Measurements from ENCODE around the gene CDC42EP3.
A peak's percentile ranks its signal among the peaks of the same experiment; 100 is the strongest.

The CDC42EP3 gene

GRCh38 chr2:37683921-37684780 is 12.7 kb upstream of the CDC42EP3 start:
- DNase-seq (ENCODE audit: low read depth in 2 of 2) = no peak

DNA sequence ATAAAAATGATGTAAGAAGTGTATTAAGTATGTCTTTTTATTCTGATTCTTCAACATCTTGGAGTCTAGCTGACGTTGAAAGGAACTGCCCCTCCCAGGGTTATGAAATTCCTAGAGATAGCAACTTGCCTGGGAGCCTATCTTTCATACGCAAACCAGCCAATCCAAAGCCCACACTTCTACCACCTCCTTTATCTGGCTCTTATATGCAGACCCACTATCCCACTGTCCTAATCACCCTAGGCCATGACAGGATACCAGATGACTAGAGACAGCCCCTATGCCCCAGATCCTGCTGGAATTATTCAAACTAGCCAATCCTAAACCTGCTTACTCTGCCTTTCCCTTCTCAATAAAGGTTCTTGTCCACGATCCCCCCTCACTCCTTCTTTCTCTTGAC is 11.8 kb upstream of the CDC42EP3 start:
- DNase-seq (ENCODE audit: low read depth in 2 of 2) = no peak

- DNase-seq (ENCODE audit: low read depth in 2 of 2) = no peak
Measured at GRCh38 chr2:37682473-37682872, 11.0 kb upstream of the CDC42EP3 start.

DNA sequence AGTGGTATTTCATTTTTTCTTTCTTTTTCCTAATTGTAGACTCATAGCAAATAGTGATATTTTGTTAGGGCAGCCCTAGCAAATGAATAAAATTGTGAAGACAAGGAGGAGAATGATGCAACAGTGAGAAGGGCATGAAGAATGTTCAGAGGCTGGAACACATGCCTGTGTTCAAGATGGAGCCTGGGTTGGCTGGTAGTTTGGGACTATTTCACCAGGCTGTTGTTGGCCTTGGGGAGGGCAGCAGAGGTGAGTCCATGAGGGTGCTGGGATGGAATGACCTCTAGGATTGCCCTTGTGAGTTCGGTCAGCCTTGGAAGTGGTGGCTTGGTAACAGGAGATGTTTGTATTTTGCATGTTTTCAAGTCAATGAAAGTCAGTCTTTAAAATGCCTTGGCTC is 10.1 kb upstream of the CDC42EP3 start:
- DNase-seq (ENCODE audit: low read depth in 2 of 2) = no peak

DNA sequence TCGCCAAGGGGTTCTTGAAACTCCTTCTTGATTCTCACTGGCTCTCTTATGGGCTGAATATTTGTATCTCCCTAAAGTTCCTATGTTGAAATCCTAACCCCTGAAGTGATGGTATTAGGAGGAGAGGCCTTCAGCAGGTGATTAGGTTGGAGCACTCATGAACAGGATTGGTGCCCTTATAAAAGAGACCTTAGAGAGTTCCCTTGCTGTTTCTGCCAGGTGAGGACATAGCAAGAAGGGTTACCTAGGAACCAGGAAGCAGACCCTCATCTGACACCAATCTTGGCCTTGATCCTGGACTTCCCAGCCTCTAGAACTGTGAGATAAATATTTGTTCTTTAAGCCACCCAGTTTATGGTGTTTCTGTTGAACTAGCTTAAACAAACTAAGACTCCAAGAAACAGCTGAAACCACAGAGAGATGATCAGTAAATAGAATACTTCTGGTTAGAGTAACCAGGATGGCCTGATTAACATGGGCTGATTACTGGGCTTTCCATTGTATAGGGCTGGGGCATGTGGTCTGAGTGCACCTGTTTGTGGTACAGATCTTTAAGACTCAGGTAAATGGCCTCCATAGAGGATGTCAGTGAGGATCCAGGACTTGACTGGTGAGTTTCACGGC is 7.7 kb upstream of the CDC42EP3 start:
- DNase-seq (ENCODE audit: low read depth in 2 of 2) = no peak

DNA sequence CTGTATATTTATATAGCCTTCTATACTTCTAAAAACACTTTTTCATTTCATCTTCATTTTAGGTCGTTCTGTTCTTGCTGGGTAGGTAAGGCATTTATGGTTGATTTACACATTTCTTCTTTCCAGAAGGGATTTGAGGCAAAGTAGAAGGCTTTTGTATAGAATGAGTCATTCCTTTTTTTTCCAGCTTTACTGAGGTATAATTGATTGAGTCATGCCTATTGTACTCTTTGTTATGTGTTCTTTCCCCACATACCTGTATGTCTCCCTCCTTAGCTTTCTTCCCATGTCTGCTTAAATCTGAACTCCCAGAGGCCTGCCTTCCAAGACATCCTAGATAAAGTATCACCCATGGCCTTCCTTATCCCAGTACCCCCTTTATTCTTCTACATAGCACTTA is 4.8 kb upstream of the CDC42EP3 start:
- no peak for DNase-seq (ENCODE audit: low read depth in 2 of 2)

- DNase-seq (ENCODE audit: low read depth in 2 of 2) = no peak
Measured at GRCh38 chr2:37674946-37675345, 3.5 kb upstream of the CDC42EP3 start.

DNA sequence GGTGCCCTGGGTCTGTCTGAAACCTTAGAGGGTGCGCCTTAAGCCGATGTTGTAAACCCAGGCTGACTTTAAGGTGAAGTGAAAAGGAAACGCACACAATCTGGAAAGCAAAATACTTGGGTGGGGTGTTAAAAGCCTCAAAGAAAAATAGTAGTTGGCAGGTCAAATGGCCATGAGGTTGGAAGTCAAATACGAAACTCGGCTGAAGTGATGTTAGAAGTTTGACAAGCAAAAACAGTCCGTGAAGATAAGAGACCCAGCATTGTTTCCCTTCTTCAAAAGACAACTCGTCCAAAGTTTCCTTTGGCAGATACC is 1.4 kb upstream of the CDC42EP3 start:
- no peak for DNase-seq (ENCODE audit: low read depth in 2 of 2)

- peak in 1 of 2 donors; percentile 62 for DNase-seq (ENCODE audit: low read depth in 2 of 2)
Measured at GRCh38 chr2:37672104-37672869, 845 bp upstream of the CDC42EP3 start.

GRCh38 chr2:37671816-37672103 is 318 bp upstream of the CDC42EP3 start:
- no peak for DNase-seq (ENCODE audit: low read depth in 2 of 2)

GRCh38 chr2:37670378-37671008 is 949 bp downstream of the CDC42EP3 start:
- no peak for DNase-seq (ENCODE audit: low read depth in 2 of 2)

DNA sequence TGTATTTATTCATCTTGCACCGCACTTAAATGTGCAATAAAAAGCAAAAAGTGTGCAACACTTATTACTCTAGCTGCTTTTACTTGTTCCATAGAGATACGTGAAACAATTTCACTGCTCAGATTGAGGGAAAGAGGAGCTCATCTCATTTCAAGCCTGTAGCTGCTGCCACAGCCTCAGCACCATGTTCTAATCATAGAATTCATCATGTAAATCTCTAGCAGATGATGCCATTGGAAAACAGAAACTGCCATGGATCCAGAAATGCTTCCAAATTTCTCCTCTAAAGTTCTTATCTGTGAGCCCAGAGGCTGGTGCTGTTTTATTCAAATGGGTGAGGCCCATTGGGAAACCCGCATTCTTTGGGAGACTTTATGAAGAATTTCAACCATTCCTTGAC is 2.0 kb downstream of the CDC42EP3 start:
- no peak for DNase-seq (ENCODE audit: low read depth in 2 of 2)

- no peak for DNase-seq (ENCODE audit: low read depth in 2 of 2)
Measured at GRCh38 chr2:37667704-37668103, 3.7 kb downstream of the CDC42EP3 start.

DNA sequence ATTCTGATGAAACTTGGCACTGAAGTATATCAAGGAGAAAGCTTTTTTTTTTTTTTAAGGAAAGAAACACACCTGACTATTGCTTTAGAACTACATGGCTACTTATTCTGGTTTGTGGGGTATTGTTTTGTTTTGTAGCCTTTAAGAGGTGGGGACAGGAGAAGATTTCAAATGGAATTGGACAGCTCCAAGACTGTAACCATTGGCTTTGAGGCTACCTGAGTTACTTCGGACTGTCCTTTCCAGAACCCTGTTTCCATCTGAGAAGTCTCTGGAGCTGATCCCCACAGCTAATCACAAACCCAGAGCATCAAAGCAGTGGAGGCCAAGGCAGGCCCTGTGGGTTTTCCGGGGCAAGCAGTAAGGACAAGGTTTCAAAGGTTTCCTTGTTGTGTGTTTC is 4.7 kb downstream of the CDC42EP3 start:
- DNase-seq (ENCODE audit: low read depth in 2 of 2) = no peak

DNA sequence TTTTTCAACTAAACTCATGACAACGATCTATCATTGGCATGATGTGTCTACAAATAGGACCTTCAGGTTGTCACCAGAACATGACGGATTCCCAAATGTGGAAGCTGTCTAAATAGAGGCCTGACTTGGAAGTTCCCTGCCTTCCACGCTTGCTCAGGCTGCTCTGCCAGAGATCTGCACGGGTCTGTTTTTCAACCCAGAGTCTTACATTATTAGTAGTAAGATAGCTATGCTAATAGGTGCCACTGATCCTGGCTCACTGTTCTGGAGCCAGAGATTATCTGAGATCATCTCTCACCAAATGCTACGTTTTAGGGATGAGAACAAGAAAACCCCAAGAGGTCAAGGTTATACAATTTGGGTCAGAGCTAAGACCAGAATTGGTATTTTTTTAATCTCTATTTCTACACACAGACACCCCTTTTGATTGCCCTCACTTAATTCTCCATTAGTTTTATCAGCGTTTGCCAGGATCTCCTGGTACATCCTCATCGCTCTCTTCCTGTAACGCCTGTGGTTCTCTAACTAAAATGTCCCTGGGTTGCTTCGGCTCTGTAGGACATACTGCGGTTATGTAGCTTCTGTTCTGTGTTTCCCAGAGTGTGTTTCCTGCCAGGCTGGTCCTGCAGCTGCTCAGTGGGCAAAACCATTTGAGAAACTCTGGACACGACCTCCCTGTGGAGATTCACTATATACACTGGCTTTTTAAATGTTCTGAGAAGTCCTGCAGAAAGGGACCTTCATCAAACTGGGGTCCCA is 5.7 kb downstream of the CDC42EP3 start:
- no peak for DNase-seq (ENCODE audit: low read depth in 2 of 2)

GRCh38 chr2:37665043-37665442 is 6.4 kb downstream of the CDC42EP3 start:
- DNase-seq (ENCODE audit: low read depth in 2 of 2) = no peak

GRCh38 chr2:37664231-37664643 is 7.2 kb downstream of the CDC42EP3 start:
- DNase-seq (ENCODE audit: low read depth in 2 of 2) = no peak

DNA sequence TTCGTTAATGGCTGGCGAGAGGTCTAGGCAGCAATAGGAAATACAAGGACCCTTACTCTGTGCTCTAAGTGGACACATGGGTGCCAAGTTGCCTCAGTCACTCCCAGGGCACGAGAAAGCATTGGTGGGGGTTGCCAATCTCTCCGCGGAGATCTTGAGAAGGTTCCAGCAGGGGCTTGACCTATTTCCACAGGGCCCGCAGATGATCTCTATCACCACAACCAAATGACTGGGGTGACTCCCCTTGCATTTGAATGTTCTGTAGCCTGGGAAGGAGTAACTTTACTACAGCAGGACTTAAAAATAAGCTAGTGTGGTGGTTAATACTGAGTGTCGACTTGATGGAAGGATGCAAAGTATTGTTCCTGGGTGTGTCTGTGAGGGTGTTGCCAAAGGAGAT is 8.1 kb downstream of the CDC42EP3 start:
- no peak for DNase-seq (ENCODE audit: low read depth in 2 of 2)

DNA sequence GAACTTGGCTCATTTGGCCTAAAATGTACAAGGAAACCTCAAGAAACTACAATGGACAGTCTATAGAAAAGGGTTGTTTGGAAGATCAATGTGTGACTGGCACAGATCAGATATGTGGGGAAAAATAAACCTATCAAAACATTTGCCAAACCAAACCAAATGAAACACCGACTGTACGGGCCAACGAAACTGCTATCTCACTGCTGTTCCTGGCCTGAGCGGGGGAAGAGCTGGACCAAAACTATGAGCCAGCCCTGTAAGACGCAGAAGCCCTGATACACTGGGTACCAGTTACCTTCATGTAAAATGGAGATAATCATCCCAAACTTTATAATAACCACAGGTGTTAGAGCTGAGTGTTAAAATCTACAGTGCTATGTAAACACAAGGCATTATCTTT is 11.7 kb downstream of the CDC42EP3 start:
- no peak for DNase-seq (ENCODE audit: low read depth in 2 of 2)

- no peak for DNase-seq (ENCODE audit: low read depth in 2 of 2)
Measured at GRCh38 chr2:37658682-37659081, 12.8 kb downstream of the CDC42EP3 start.

GRCh38 chr2:37657471-37657870 is 14.0 kb downstream of the CDC42EP3 start:
- no peak for DNase-seq (ENCODE audit: low read depth in 2 of 2)
